Measurements from ENCODE around the gene SLC4A5. TPM values are rescaled to one million over a fixed set of nuclear protein-coding genes. Genes with fewer than 3 reads are reported as not detected.

SLC4A5 gene
- total and polyA plus RNA-seq, 2 of the 8 experiments (the other 6 are each of a cell fraction or from before 2014, with no cell fraction given): 0.42 to 0.52 TPM

GRCh38 chr2:74300506-74300905 is 42.7 kb downstream of the SLC4A5 start:
- no peak overlapping the region for H2BK5ac ChIP-seq (ENCODE audit: low read depth, low read length)
- POLR2A ChIA-PET (ENCODE audit: partially characterized antibody): no interaction called here
- no peaks in the 10 kb centered on the region for H3K36me3 ChIP-seq (ENCODE audit: control insufficient read depth in 2 of 4, insufficient read depth in 4 of 4, low read length in 3 of 4)
- WGBS, 2 experiments (ENCODE audit: extremely low coverage in 1 of 2, insufficient coverage in 1 of 2, insufficient read length in 1 of 2, insufficient replicate concordance in 2 of 2, low coverage in 1 of 2, low lambda C conversion rate in 2 of 2, missing lambda C conversion rate in 1 of 2): 91% methylated on average over 2 of the region's 2 CpGs; no CpG with 5 or more reads in 1 of the 2 experiments
- H3K23ac ChIP-seq (ENCODE audit: insufficient read length): no peak overlapping the region
- no peak overlapping the region for H2BK20ac ChIP-seq (ENCODE audit: low read length)
- H3K4ac ChIP-seq (replicated peaks; ENCODE audit: insufficient read length, low read depth, low read length): no peak overlapping the region
- H3K27me3 ChIP-seq (replicated peaks in 1 of 4; ENCODE audit: control insufficient read depth in 3 of 4, extremely low read depth in 1 of 4, insufficient read depth in 3 of 4, low read length in 3 of 4): no peaks in the 10 kb centered on the region
- H3K9ac ChIP-seq (replicated peaks in 1 of 4; ENCODE audit: extremely low read depth in 1 of 4, low read depth in 3 of 4, low read length in 3 of 4): no peak overlapping the region
- H2AFZ ChIP-seq (ENCODE audit: low read length): no peak overlapping the region
- no peaks in the 10 kb centered on the region for H3K79me2 ChIP-seq (ENCODE audit: control insufficient read depth in 1 of 2, insufficient read depth in 2 of 2, low read length in 2 of 2)
- no peak overlapping the region for H4K5ac ChIP-seq (ENCODE audit: insufficient read length, low read depth, low read length)
- no peak overlapping the region for H2BK12ac ChIP-seq (ENCODE audit: low read depth, low read length)
- H4K91ac ChIP-seq (replicated peaks; ENCODE audit: insufficient read length, low read length): no peak overlapping the region
- no peak overlapping the region for H4K8ac ChIP-seq (ENCODE audit: extremely low read depth, insufficient read depth, low read length)
- H3K23me2 ChIP-seq (ENCODE audit: low read depth, low read length): no peaks in the 10 kb centered on the region; the same call in none of the 2 replicates
- no peak overlapping the region for H3K56ac ChIP-seq (replicated peaks; ENCODE audit: insufficient read length, low read depth, low read length)
- H2BK15ac ChIP-seq (ENCODE audit: low read length): no peak overlapping the region
- no peaks in the 10 kb centered on the region for H3K79me1 ChIP-seq (ENCODE audit: low read depth, low read length)
- FAIRE-seq (no peak), DNase-seq (ENCODE audit: low read depth in 1 of 2, low spot score in 2 of 2) (peak in 1 of 2 experiments; percentile 33)
- no peak overlapping the region for H3K18ac ChIP-seq (ENCODE audit: extremely low read depth, low read length)
- no peak overlapping the region for H3K4me2 ChIP-seq (ENCODE audit: insufficient read depth in 1 of 2, low read depth in 2 of 2, low read length in 2 of 2)
- no peaks in the 10 kb centered on the region for H4K20me1 ChIP-seq (replicated peaks in 1 of 2; ENCODE audit: control insufficient read depth in 1 of 2, insufficient read depth in 2 of 2, low read length in 2 of 2)
- CTCF ChIA-PET (ENCODE audit: partially characterized antibody): interaction anchor here (0.8 to 2.3 kb wide), 4 partner anchors 10 to 35 kb away, joined by 3 to 7 read pairs (median 3); no protein-coding TSS in a partner anchor
- no peaks in the 10 kb centered on the region for H3K4me1 ChIP-seq (replicated peaks in 1 of 4; ENCODE audit: control insufficient read depth in 3 of 4, insufficient read depth in 4 of 4, low read length in 3 of 4)
- no peak overlapping the region for H2BK120ac ChIP-seq (replicated peaks; ENCODE audit: low read depth, low read length)
- H3K4me3 ChIP-seq (ENCODE audit: extremely low read depth in 1 of 4, insufficient read depth in 2 of 4, low read depth in 3 of 4, low read length in 4 of 4): no peak overlapping the region
- H3K27ac ChIP-seq (ENCODE audit: low read depth, low read length): no peak overlapping the region
- no peak overlapping the region for H2AK5ac ChIP-seq (ENCODE audit: low read depth, low read length)
- peaks cover 0 to 13% of the 10 kb centered on the region in 2 experiments; a peak in 1 of 4 replicates for H3K9me3 ChIP-seq (ENCODE audit: insufficient read depth in 2 of 2, low read depth in 1 of 2, low read length in 1 of 2)
- no peak overlapping the region for H3K14ac ChIP-seq (ENCODE audit: insufficient read length)
- TF ChIP-seq CBX8 (IDR thresholded peaks at IDR 0.05; ENCODE audit: borderline replicate concordance, low read depth, low read length): no peak
- TF ChIP-seq TEAD4 (IDR thresholded peaks at IDR 0.05; ENCODE audit: low read depth, low read length): no peak
- TF ChIP-seq, protein P1, sequence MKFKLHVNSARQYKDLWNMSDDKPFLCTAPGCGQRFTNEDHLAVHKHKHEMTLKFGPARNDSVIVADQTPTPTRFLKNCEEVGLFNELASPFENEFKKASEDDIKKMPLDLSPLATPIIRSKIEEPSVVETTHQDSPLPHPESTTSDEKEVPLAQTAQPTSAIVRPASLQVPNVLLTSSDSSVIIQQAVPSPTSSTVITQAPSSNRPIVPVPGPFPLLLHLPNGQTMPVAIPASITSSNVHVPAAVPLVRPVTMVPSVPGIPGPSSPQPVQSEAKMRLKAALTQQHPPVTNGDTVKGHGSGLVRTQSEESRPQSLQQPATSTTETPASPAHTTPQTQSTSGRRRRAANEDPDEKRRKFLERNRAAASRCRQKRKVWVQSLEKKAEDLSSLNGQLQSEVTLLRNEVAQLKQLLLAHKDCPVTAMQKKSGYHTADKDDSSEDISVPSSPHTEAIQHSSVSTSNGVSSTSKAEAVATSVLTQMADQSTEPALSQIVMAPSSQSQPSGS (IDR thresholded peaks at IDR 0.05; ENCODE audit: low read length): no peak
- TF ChIP-seq FOSL1 (IDR thresholded peaks at IDR 0.05; ENCODE audit: insufficient read depth, low read depth, low read length): no peak
- no peak for TF ChIP-seq KDM1A (IDR thresholded peaks at IDR 0.05; ENCODE audit: borderline replicate concordance, low read length)
- TF ChIP-seq RNF2 (IDR thresholded peaks at IDR 0.05; ENCODE audit: borderline replicate concordance, low read depth, low read length, missing control alignments, poor library complexity, severe bottlenecking): no peak
- no peak for TF ChIP-seq CHD1 (IDR thresholded peaks at IDR 0.05; ENCODE audit: low read depth, low read length)
- TF ChIP-seq, protein P2, sequence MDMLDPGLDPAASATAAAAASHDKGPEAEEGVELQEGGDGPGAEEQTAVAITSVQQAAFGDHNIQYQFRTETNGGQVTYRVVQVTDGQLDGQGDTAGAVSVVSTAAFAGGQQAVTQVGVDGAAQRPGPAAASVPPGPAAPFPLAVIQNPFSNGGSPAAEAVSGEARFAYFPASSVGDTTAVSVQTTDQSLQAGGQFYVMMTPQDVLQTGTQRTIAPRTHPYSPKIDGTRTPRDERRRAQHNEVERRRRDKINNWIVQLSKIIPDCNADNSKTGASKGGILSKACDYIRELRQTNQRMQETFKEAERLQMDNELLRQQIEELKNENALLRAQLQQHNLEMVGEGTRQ (IDR thresholded peaks at IDR 0.05; ENCODE audit: low read length): no peak
- TF ChIP-seq SAP30 (IDR thresholded peaks at IDR 0.05; ENCODE audit: insufficient read depth, insufficient replicate concordance, low read length): no peak
- TF ChIP-seq EGR1 (IDR thresholded peaks at IDR 0.05; ENCODE audit: borderline replicate concordance, low read depth, low read length): no peak
- TF ChIP-seq TCF12 (IDR thresholded peaks at IDR 0.05; ENCODE audit: low read depth, low read length): no peak

All from H1 (cell line).